Lung (tissue), 12 donors: ENCODE data around the gene MED27. TPM values are rescaled to one million over a fixed set of nuclear protein-coding genes. Genes with fewer than 3 reads are reported as not detected.

Source experiments
- ATAC-seq: fragments of 200-7000 bp; cut with Tn5 transposase; one replicate; pipeline ENCODE4 v1.9.1; 2020; ENCODE audit warnings: moderate number of reproducible peaks; ENCODE audit not compliant: insufficient read depth, low FRiP score
- DNase-seq, 3 donors: peaks; one replicate each; pipeline ENCODE4 v3.0.0-alpha.2; 2013 to 2017
- H3K27ac ChIP-seq, 2 donors: one replicate each; pipeline ENCODE4 v1.5.1; 2013; ENCODE audit warnings: mild to moderate bottlenecking in 2 of 2, moderate library complexity in 2 of 2, control low read depth in 1 of 2, inconsistent platforms in 1 of 2, low read depth in 1 of 2, low read length in 1 of 2
- H3K27me3 ChIP-seq, 3 donors: one replicate each; pipeline ENCODE4 v1.5.1; 2013; ENCODE audit warnings: low read length in 2 of 3; ENCODE audit not compliant: control insufficient read depth in 3 of 3, insufficient read depth in 3 of 3
- H3K36me3 ChIP-seq, 4 donors: one replicate each; pipeline ENCODE4 v1.5.1; 2013; ENCODE audit warnings: low read length in 4 of 4, mild to moderate bottlenecking in 1 of 4, moderate library complexity in 1 of 4; ENCODE audit not compliant: control insufficient read depth in 4 of 4, insufficient read depth in 4 of 4
- H3K4me1 ChIP-seq, 5 donors: one replicate each; pipeline ENCODE4 v1.5.1; 2013; ENCODE audit warnings: low read length in 5 of 5, mild to moderate bottlenecking in 2 of 5, moderate library complexity in 1 of 5; ENCODE audit not compliant: control insufficient read depth in 5 of 5, insufficient read depth in 5 of 5
- H3K4me3 ChIP-seq: one replicate; pipeline ENCODE4 v1.5.1; 2013; ENCODE audit warnings: mild to moderate bottlenecking, control low read depth, moderate library complexity
- H3K9ac ChIP-seq, 2 donors: one replicate each; pipeline ENCODE4 v1.5.1; 2013; ENCODE audit warnings: low read length in 2 of 2, control low read depth in 1 of 2; ENCODE audit not compliant: insufficient read depth in 1 of 2
- H3K9me3 ChIP-seq, 4 donors: one replicate each; pipeline ENCODE4 v1.5.1; 2013; ENCODE audit warnings: low read length in 3 of 4, mild to moderate bottlenecking in 1 of 4, moderate library complexity in 1 of 4; ENCODE audit not compliant: control insufficient read depth in 4 of 4, insufficient read depth in 3 of 4
- CTCF ChIP-seq: IDR thresholded peaks from 2 replicates; pipeline ENCODE4 v1.5.1; 2012; ENCODE audit warnings: mild to moderate bottlenecking; ENCODE audit errors: control extremely low read depth, extremely low read depth
- WGBS, 2 donors: extraction: QIAGEN DNeasy Blood & Tissue Kit; methylation state at CpG; one replicate each; pipeline ENCODE4 v1.1.7; 2013; 5-methylcytosine and 5-hydroxymethylcytosine counted together
- polyA plus RNA-seq, 2 donors: library from polyadenylated mRNA; stranded (reverse); fragments of 200-250 nt; gene quantifications; one replicate each; pipeline ENCODE4 v1.2.1, GENCODE V29; 2013
- total RNA-seq, 2 donors: library from RNA; depleted of rRNA in 1 of 2; stranded (reverse); fragments of >200 nt in 1 of 2; gene quantifications; one replicate each; pipeline ENCODE4 v1.2.1, GENCODE V29; 2014 to 2021
- donor health status: control.
- donor health status: control.
- donor health status: Bipolar disorder and iron deficiency.
- donor health status: healthy.
- donor health status: DM: yes; HTN: yes; CAD: no.

The MED27 gene
- total and polyA plus RNA-seq, 4 donors, result 9.8 to 22.3 (median 16.7) TPM

GRCh38 chr9:131982102-131982501, 97.6 kb downstream of the MED27 start:
- Histone ChIP-seq H3K27ac (no peak overlapping the region), H3K36me3 (peaks cover 0 to 2% (median 0%) of the 10 kb centered on the region in 4 donors), H3K27me3 (no peaks in the 10 kb centered on the region), H3K9ac (no peak overlapping the region), H3K4me3 (no peak overlapping the region), H3K4me1 (peaks cover 4 to 14% (median 11%) of the 10 kb centered on the region in 5 donors), H3K9me3 (no peaks in the 10 kb centered on the region)
- ATAC-seq, result no peak
- no peak for DNase-seq
- WGBS, 2 donors, result 89 to 94% methylated on average over 4 of the region's 4 CpGs
- no peak for TF ChIP-seq CTCF

GRCh38 chr9:131981116-131981776, 98.4 kb downstream of the MED27 start:
- Histone ChIP-seq H3K4me1 (peaks cover 7 to 21% (median 11%) of the 10 kb centered on the region in 5 donors), H3K27ac (no peak overlapping the region), H3K4me3 (no peak overlapping the region), H3K9me3 (no peaks in the 10 kb centered on the region), H3K36me3 (peaks cover 0 to 2% (median 0%) of the 10 kb centered on the region in 4 donors), H3K9ac (no peak overlapping the region), H3K27me3 (no peaks in the 10 kb centered on the region)
- ATAC-seq (no peak), DNase-seq (no peak)
- TF ChIP-seq CTCF, result no peak
- WGBS, 2 donors, result 77 to 80% methylated on average over 8 of the region's 8 CpGs

GRCh38 chr9:131980267-131981016, 99.2 kb downstream of the MED27 start:
- TF ChIP-seq CTCF, result no peak
- DNase-seq (peak in 2 of 3 donors; percentile 54 to 69), ATAC-seq (no peak)
- Histone ChIP-seq H3K4me3 (no peak overlapping the region), H3K27ac (no peak overlapping the region), H3K9ac (no peak overlapping the region), H3K36me3 (no peaks in the 10 kb centered on the region), H3K9me3 (no peaks in the 10 kb centered on the region), H3K27me3 (no peaks in the 10 kb centered on the region), H3K4me1 (peaks cover 9 to 28% (median 16%) of the 10 kb centered on the region in 5 donors)
- WGBS, 2 donors, result 56 to 62% methylated on average over 8 of the region's 8 CpGs
